ENCODE results near the gene IPCEF1.
"Not testable (repeated sequence)": the region's sequence is repeated elsewhere in the genome, so short reads cannot be mapped to it uniquely, and the experiment has no call there.

IPCEF1 gene

DNA sequence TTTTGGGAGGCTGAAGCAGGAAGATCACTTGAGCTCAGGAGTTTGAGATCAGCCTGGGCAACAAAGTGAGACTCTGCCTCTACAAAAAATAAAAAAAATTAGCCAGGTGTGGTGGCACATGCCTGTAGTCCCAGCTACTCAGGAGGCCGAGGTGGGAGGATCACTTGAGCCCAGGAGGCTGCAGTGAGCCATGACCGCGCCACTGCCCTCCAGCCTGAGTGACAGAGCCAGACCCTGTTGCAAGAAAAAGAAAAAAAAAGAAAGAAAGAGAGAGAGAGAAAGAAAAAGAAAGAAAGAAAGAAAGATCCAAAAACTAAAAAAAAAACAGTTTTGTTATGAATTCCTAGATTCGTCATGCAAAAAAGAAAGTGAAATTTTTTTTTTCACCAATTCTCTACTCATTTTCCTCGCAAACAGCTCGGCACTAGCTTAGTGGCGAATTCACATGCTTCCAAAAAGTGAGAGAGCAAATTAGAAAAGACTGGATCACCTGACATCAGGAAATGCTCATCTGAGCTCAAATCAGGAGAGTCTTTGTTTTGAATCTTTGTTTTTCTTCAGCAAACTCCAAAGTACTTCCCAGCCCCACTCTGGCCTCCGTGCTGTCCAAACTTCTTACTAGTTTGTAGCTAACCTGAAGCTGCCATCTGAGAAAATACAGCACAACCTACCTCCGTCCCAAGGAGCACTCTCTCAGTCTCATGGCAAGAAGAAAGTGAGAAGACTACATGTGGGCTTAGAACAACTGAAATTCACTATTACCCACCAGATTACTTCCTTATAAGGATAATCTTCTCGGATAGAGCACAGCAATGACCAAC lies 27.0 kb downstream of the IPCEF1 start:
- no peaks in the 10 kb centered on the region for H3K36me3 ChIP-seq (ENCODE audit: control insufficient read depth in 1 of 2, insufficient read depth in 2 of 2, low read length in 2 of 2)
- no peak overlapping the region for H3K27ac ChIP-seq (ENCODE audit: low read length)
- no peaks in the 10 kb centered on the region for H3K27me3 ChIP-seq (ENCODE audit: low read depth, low read length)
- H3K4me1 ChIP-seq (ENCODE audit: control insufficient read depth in 1 of 2, insufficient read depth in 2 of 2, low read length in 2 of 2), result no peaks in the 10 kb centered on the region
- H3K4me3 ChIP-seq (ENCODE audit: low read depth in 1 of 2, low read length in 2 of 2), result peak overlapping the region in 1 of 2 donors; percentile 7
- H3K9me3 ChIP-seq (ENCODE audit: control insufficient read depth in 1 of 2, low read length in 2 of 2), result peaks cover 0 to 3% of the 10 kb centered on the region in 2 donors

DNA sequence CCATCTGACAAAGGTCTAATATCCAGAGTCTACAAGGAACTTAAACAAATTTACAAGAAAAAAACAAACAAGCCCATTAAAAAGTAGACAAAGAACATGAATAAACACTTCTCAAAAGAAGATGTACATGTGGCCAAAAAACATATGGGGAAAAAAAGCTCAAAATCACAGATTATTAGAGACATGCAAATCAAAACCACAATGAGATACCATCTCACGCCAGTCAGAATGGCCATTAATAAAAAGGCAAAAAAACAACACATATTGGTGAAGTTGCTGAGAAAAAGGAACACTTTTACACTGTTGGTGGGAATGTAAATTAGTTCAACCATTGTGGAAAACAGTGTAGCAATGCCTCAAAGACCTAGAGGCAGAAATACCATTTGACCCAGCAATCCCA lies 29.3 kb downstream of the IPCEF1 start:
- H3K4me1 ChIP-seq (ENCODE audit: control insufficient read depth in 1 of 2, insufficient read depth in 2 of 2, low read length in 2 of 2); H3K4me3 ChIP-seq (ENCODE audit: low read depth in 1 of 2, low read length in 2 of 2); H3K9me3 ChIP-seq (ENCODE audit: control insufficient read depth in 1 of 2, low read length in 2 of 2); H3K36me3 ChIP-seq (ENCODE audit: control insufficient read depth in 1 of 2, insufficient read depth in 2 of 2, low read length in 2 of 2); H3K27me3 ChIP-seq (ENCODE audit: low read depth, low read length); H3K27ac ChIP-seq (ENCODE audit: low read length): not testable (repeated sequence)

DNA sequence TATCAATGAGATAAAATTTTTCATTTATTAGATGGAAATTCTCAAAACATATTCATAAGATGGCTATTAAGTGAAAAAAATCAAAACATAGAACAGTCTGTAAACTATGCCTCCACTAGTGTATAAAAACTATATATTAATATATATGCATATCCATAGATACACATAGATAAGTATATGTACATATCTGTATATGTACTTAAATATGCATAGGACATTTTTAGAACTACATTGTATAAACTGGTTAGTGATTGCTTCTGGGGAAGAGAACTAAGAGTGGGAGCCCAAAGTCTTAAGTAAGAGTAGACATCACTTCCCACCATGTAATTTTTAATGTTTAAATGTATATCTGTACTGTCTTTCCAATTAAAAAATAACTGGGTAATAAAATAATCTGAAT lies 31.5 kb downstream of the IPCEF1 start:
- no peak overlapping the region for H3K27ac ChIP-seq (ENCODE audit: low read length)
- no peak overlapping the region for H3K4me3 ChIP-seq (ENCODE audit: low read depth in 1 of 2, low read length in 2 of 2)
- no peaks in the 10 kb centered on the region for H3K9me3 ChIP-seq (ENCODE audit: control insufficient read depth in 1 of 2, low read length in 2 of 2)
- H3K4me1 ChIP-seq (ENCODE audit: control insufficient read depth in 1 of 2, insufficient read depth in 2 of 2, low read length in 2 of 2), result no peaks in the 10 kb centered on the region
- no peaks in the 10 kb centered on the region for H3K27me3 ChIP-seq (ENCODE audit: low read depth, low read length)
- no peaks in the 10 kb centered on the region for H3K36me3 ChIP-seq (ENCODE audit: control insufficient read depth in 1 of 2, insufficient read depth in 2 of 2, low read length in 2 of 2)

DNA sequence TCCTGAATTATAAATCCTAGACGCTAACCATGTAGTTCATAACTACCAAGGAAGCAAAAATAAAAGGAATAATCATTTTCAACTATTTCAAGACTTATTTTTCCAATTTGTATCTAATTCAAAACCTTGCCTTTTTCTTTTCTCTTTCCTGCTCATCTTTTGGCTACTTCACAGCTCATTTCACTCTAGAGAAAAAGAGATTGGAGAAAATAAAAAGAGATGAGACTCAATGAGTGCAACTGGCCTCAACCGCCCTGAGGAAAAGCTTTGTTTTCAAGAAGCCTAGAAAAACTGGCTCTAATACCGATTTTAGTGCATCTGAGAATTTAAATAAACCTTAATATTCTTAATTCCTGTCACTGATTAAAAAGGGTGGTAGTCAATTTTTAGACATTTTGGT lies 36.4 kb downstream of the IPCEF1 start:
- Histone ChIP-seq H3K9me3 (ENCODE audit: control insufficient read depth in 1 of 2, low read length in 2 of 2) (no peaks in the 10 kb centered on the region), H3K27me3 (ENCODE audit: low read depth, low read length) (no peaks in the 10 kb centered on the region), H3K4me3 (ENCODE audit: low read depth in 1 of 2, low read length in 2 of 2) (no peak overlapping the region), H3K4me1 (ENCODE audit: control insufficient read depth in 1 of 2, insufficient read depth in 2 of 2, low read length in 2 of 2) (peaks cover 0 to 5% of the 10 kb centered on the region in 2 donors), H3K36me3 (ENCODE audit: control insufficient read depth in 1 of 2, insufficient read depth in 2 of 2, low read length in 2 of 2) (no peaks in the 10 kb centered on the region), H3K27ac (ENCODE audit: low read length) (no peak overlapping the region)

DNA sequence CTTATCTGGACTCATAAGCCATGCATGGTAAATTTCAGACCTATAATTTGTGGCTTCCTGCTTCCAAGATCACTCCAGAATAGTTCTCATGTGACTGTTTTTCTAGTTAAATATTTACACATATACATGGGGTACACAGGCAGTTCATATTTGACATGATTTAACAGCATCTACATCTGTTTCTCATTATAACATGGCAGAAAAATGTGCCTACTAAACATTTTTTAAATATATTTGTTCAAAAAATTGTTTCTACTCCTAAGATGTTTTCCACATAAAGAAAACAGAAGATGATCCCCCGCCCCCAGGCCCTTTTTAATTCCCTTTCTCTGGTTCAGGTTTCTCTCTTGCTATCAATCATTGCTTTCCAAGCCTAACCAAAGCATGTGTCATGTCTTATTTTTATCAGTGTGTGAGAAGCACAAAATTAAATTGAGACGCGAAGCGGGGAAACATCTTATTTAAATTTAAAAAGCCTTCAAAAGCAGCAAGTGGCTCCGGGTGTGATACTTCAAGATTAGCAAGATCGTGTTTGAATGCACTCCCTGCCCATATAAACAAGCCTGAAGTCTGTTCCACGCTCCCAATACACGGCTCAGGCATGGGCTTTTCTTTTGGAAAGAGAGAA lies 37.3 kb downstream of the IPCEF1 start:
- peak overlapping the region in 1 of 2 donors; percentile 19 for H3K4me3 ChIP-seq (ENCODE audit: low read depth in 1 of 2, low read length in 2 of 2)
- no peak overlapping the region for H3K27ac ChIP-seq (ENCODE audit: low read length)
- no peaks in the 10 kb centered on the region for H3K9me3 ChIP-seq (ENCODE audit: control insufficient read depth in 1 of 2, low read length in 2 of 2)
- peaks cover 0 to 5% of the 10 kb centered on the region in 2 donors for H3K4me1 ChIP-seq (ENCODE audit: control insufficient read depth in 1 of 2, insufficient read depth in 2 of 2, low read length in 2 of 2)
- H3K27me3 ChIP-seq (ENCODE audit: low read depth, low read length), result no peaks in the 10 kb centered on the region
- no peaks in the 10 kb centered on the region for H3K36me3 ChIP-seq (ENCODE audit: control insufficient read depth in 1 of 2, insufficient read depth in 2 of 2, low read length in 2 of 2)

DNA sequence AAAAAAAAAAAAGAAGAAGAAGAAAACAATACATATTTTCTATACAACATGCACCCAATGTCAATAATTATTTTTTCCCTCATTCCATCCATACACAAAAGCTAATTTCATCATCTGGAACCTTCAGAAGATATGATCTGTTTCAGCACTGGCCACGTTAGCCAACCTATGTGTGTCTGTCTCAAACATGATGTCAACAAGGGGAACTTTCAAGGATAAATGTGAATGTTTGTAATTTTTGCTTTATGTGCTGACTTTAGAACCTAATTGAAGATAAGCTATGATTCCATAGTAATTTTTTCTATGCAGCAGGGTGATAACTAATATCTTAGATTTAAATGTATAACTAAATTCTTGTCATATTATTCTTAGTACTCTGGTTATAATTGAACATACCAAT lies 37.9 kb downstream of the IPCEF1 start:
- Histone ChIP-seq H3K9me3 (ENCODE audit: control insufficient read depth in 1 of 2, low read length in 2 of 2) (no peaks in the 10 kb centered on the region), H3K36me3 (ENCODE audit: control insufficient read depth in 1 of 2, insufficient read depth in 2 of 2, low read length in 2 of 2) (no peaks in the 10 kb centered on the region), H3K27ac (ENCODE audit: low read length) (no peak overlapping the region), H3K4me1 (ENCODE audit: control insufficient read depth in 1 of 2, insufficient read depth in 2 of 2, low read length in 2 of 2) (peaks cover 0 to 5% of the 10 kb centered on the region in 2 donors), H3K27me3 (ENCODE audit: low read depth, low read length) (no peaks in the 10 kb centered on the region), H3K4me3 (ENCODE audit: low read depth in 1 of 2, low read length in 2 of 2) (no peak overlapping the region)

GRCh38 chr6:154316131-154316530 lies 40.5 kb downstream of the IPCEF1 start:
- Histone ChIP-seq H3K4me1 (ENCODE audit: control insufficient read depth in 1 of 2, insufficient read depth in 2 of 2, low read length in 2 of 2) (peaks cover 0 to 5% of the 10 kb centered on the region in 2 donors), H3K36me3 (ENCODE audit: control insufficient read depth in 1 of 2, insufficient read depth in 2 of 2, low read length in 2 of 2) (no peaks in the 10 kb centered on the region), H3K27ac (ENCODE audit: low read length) (no peak overlapping the region), H3K27me3 (ENCODE audit: low read depth, low read length) (no peaks in the 10 kb centered on the region), H3K9me3 (ENCODE audit: control insufficient read depth in 1 of 2, low read length in 2 of 2) (no peaks in the 10 kb centered on the region), H3K4me3 (ENCODE audit: low read depth in 1 of 2, low read length in 2 of 2) (no peak overlapping the region)

DNA sequence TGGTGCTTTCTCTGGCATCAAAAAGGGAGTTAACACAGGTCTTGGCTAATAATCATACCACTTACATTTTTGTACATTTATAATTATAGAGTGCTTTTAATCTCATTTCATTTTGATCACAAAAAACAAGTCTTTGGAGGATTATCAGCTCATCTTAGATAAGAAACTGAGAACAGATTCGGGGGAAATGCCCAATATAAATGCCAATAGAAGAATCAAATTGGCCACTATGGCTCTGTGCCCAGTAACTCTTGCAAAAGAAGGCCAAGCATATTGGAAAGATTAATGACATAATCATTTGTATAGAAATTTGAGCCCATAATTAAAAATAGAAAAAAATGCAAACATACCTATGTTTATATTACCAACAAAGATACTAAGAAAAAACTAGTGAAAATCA lies 42.5 kb downstream of the IPCEF1 start:
- no peak overlapping the region for H3K27ac ChIP-seq (ENCODE audit: low read length)
- H3K36me3 ChIP-seq (ENCODE audit: control insufficient read depth in 1 of 2, insufficient read depth in 2 of 2, low read length in 2 of 2), result no peaks in the 10 kb centered on the region
- H3K4me3 ChIP-seq (ENCODE audit: low read depth in 1 of 2, low read length in 2 of 2), result no peak overlapping the region
- H3K27me3 ChIP-seq (ENCODE audit: low read depth, low read length), result no peaks in the 10 kb centered on the region
- no peaks in the 10 kb centered on the region for H3K4me1 ChIP-seq (ENCODE audit: control insufficient read depth in 1 of 2, insufficient read depth in 2 of 2, low read length in 2 of 2)
- H3K9me3 ChIP-seq (ENCODE audit: control insufficient read depth in 1 of 2, low read length in 2 of 2), result no peaks in the 10 kb centered on the region

DNA sequence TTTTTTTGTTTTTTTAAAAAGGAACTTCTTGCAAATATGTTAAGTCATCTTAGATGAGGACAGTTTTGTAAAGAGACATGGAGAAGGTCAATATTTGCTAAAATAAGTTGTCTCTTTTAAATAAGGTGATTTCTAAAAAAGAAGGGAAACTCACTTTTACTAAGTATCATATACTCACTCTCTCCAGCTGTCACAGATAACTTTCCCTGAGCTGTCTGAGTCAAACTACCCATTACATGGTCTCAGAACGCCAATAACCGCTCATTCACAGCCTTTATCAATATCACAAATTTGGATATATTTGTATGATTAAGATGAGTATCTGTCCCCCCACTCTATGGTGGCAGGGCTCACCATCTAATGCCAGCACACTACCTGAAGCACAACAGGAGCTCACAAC lies 47.6 kb downstream of the IPCEF1 start:
- Histone ChIP-seq H3K27me3 (ENCODE audit: low read depth, low read length) (no peaks in the 10 kb centered on the region), H3K27ac (ENCODE audit: low read length) (no peak overlapping the region), H3K4me1 (ENCODE audit: control insufficient read depth in 1 of 2, insufficient read depth in 2 of 2, low read length in 2 of 2) (no peaks in the 10 kb centered on the region), H3K36me3 (ENCODE audit: control insufficient read depth in 1 of 2, insufficient read depth in 2 of 2, low read length in 2 of 2) (no peaks in the 10 kb centered on the region), H3K4me3 (ENCODE audit: low read depth in 1 of 2, low read length in 2 of 2) (no peak overlapping the region), H3K9me3 (ENCODE audit: control insufficient read depth in 1 of 2, low read length in 2 of 2) (no peaks in the 10 kb centered on the region)

GRCh38 chr6:154307696-154308425 lies 48.7 kb downstream of the IPCEF1 start:
- Histone ChIP-seq H3K4me3 (ENCODE audit: low read depth in 1 of 2, low read length in 2 of 2) (no peak overlapping the region), H3K4me1 (ENCODE audit: control insufficient read depth in 1 of 2, insufficient read depth in 2 of 2, low read length in 2 of 2) (no peaks in the 10 kb centered on the region), H3K9me3 (ENCODE audit: control insufficient read depth in 1 of 2, low read length in 2 of 2) (no peaks in the 10 kb centered on the region), H3K27ac (ENCODE audit: low read length) (no peak overlapping the region), H3K36me3 (ENCODE audit: control insufficient read depth in 1 of 2, insufficient read depth in 2 of 2, low read length in 2 of 2) (no peaks in the 10 kb centered on the region), H3K27me3 (ENCODE audit: low read depth, low read length) (no peaks in the 10 kb centered on the region)

GRCh38 chr6:154307147-154307546 lies 49.5 kb downstream of the IPCEF1 start:
- H3K4me3 ChIP-seq (ENCODE audit: low read depth in 1 of 2, low read length in 2 of 2); H3K9me3 ChIP-seq (ENCODE audit: control insufficient read depth in 1 of 2, low read length in 2 of 2); H3K27me3 ChIP-seq (ENCODE audit: low read depth, low read length); H3K36me3 ChIP-seq (ENCODE audit: control insufficient read depth in 1 of 2, insufficient read depth in 2 of 2, low read length in 2 of 2); H3K4me1 ChIP-seq (ENCODE audit: control insufficient read depth in 1 of 2, insufficient read depth in 2 of 2, low read length in 2 of 2); H3K27ac ChIP-seq (ENCODE audit: low read length): not testable (repeated sequence)

All from muscle layer of duodenum (tissue), 2 donors.